Ishikawa (cell line): ENCODE measurements around the gene TELO2.

ENCODE experiments used
- CREB1 ChIP-seq: IDR thresholded peaks from 2 replicates; pipeline ENCODE4 v1.6.1; 2012; ENCODE audit warnings: low read depth
- EGR1 ChIP-seq: IDR thresholded peaks from 2 replicates; pipeline ENCODE4 v1.6.1; 2012
- EP300 ChIP-seq: IDR thresholded peaks from 2 replicates; pipeline ENCODE4 v1.6.1; 2012; ENCODE audit warnings: borderline replicate concordance
- FOXM1 ChIP-seq: IDR thresholded peaks from 2 replicates; pipeline ENCODE4 v1.6.1; 2012; ENCODE audit warnings: low read depth, borderline replicate concordance
- MAX ChIP-seq: IDR thresholded peaks from 2 replicates; pipeline ENCODE4 v1.6.1; 2012
- NFIC ChIP-seq: IDR thresholded peaks from 2 replicates; pipeline ENCODE4 v1.6.1; 2012
- RAD21 ChIP-seq: IDR thresholded peaks from 2 replicates; pipeline ENCODE4 v1.6.1; 2012; ENCODE audit warnings: low read depth
- TEAD4 ChIP-seq: IDR thresholded peaks from 2 replicates; pipeline ENCODE4 v1.6.1; 2012
- YY1 ChIP-seq: IDR thresholded peaks from 2 replicates; pipeline ENCODE4 v1.6.1; 2012; ENCODE audit warnings: low read depth

- no peak for TF ChIP-seq EP300
- no peak for TF ChIP-seq EGR1
- TF ChIP-seq YY1: no peak
- TF ChIP-seq FOXM1: no peak
- TF ChIP-seq TEAD4: no peak
- TF ChIP-seq MAX: no peak
- no peak for TF ChIP-seq CREB1
- no peak for TF ChIP-seq RAD21
- no peak for TF ChIP-seq NFIC
Measured at GRCh38 chr16:1526608-1527555, 33.7 kb downstream of the TELO2 start.
